Superior temporal gyrus (tissue), 1 donor: ENCODE results near the gene CELSR1.

Experiments used
- DNase-seq: peaks from one replicate; pipeline ENCODE4 v3.0.0-alpha.2; 2016; ENCODE audit errors: extremely low spot score

Gene CELSR1

GRCh38 chr22:46458525-46458924 lies 78.9 kb downstream of the CELSR1 start:
- DNase-seq: no peak

- DNase-seq: no peak
Observed at GRCh38 chr22:46457502-46458488, 79.6 kb downstream of the CELSR1 start.

GRCh38 chr22:46456818-46457163 lies 80.6 kb downstream of the CELSR1 start:
- no peak for DNase-seq

GRCh38 chr22:46455446-46455845 lies 82.0 kb downstream of the CELSR1 start:
- DNase-seq: no peak

GRCh38 chr22:46454504-46455269 lies 82.7 kb downstream of the CELSR1 start:
- no peak for DNase-seq

- no peak for DNase-seq
Observed at GRCh38 chr22:46453829-46454503, 83.5 kb downstream of the CELSR1 start.

DNA sequence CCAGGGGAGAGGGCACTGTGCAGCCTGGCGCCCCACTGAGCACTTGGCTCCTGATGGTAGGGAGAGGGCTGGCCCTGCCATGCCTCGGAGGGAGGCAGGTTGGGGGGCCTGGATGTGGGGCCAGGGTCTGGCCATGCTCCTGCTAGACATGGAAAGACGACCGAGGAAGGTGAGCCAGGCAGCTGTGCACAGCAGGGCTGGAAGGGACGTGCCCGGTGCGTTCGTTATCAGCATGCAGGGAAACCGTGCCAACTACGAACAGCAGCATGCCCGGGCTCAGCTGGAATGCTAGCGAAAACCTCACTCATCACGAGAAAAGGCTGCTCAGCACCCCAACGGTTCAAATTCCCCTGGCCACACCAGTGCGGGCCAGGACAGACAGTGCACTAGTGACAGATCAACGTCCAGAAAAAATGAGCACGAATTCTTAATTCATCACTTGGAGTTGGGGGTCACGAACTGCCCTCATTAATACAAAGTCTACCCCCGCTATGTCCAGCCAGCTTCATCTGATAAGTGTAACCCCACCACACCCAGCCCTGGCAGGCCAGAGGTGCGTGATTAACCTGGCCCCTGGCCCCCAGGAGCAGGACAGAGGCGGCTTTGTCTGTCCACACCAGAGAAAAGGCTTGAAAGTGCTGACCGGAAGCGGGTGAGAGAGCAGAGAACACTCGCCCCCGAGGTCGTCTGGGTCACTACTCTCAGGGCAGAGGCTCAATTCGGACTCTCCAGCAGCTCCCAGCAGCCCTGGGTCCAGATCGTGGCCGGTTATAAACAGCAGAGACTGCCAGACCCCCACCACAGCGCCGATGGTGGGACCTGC lies 84.2 kb downstream of the CELSR1 start:
- no peak for DNase-seq

DNA sequence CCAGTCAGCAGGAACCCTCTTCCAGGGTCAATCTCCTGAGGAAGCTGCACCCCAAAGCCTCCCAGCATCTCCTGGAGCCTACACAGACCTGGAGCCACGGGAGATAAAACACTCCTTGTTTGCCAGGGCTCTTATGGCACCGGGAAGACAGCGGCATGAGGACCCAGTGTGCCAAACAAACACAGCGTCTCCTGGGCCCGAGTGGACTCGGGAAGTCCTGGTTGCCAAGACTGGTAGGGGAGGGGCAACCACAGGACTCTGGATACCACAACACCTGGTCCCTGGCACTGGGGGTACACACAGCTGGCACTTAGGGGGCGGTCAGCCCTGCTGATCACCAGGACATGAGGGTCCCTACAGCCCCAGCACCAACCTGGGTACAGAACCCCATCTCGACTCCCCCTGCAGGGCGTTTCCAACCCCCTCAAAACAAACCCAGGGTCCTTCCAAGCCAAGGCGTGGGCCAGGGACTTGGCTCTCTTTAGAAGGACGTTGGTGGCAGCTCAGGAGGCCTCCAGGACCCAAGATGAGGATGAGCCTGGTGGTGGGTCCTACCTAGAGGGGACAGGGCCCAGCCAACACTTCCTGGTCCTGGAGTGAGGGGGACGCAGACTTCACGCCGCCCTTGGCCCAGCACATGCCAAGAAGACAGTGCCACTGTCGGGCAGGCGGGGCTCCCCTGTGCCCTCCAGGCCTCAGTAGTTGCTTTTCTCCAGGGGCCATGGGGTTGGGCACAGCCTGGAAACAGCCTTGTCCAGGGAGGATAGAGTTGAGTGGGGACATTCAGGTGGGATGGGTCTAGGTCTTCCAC lies 85.0 kb downstream of the CELSR1 start:
- no peak for DNase-seq

DNA sequence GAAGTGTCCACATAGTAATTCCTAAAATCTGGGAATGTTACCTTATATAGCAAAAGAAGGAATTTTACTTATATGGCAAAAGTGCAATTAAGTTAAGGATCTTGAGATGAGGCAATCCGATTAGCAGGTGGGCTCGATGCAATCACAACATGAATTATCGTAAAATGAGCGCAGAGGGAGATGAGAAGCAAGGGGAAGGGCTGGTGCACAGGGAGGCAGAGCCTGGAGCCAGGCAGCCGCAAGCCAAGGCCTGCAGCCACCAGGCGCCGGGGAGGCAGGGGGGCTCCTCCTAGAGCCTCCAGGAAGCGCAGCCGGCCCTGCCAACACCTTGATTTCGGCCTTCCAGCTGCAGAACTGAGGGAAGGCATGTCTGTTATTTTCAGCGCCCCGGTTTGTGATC lies 85.7 kb downstream of the CELSR1 start:
- no peak for DNase-seq

GRCh38 chr22:46450931-46451561 lies 86.4 kb downstream of the CELSR1 start:
- DNase-seq: no peak

- no peak for DNase-seq
Observed at GRCh38 chr22:46449974-46450745, 87.3 kb downstream of the CELSR1 start.

GRCh38 chr22:46449116-46449691 lies 88.2 kb downstream of the CELSR1 start:
- no peak for DNase-seq

DNA sequence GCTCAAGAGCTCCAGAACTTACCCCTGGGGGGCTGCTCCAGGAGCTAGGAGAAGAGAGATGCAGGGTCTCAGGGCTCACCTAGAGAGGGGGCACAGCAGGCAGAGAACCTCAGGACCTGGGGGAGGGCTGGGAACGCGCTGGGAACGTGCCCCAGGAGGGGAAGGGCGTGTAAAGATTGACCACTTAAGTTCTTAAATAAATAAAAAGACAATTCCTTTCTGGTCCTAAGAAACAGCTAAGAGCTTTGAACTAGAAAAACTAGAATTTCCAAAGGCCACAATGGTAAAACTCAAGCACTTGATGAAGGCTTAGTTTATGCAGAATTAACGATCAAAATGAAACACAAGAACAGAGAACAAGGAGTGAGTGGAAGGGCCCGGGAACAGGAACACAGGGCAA lies 89.1 kb downstream of the CELSR1 start:
- no peak for DNase-seq

GRCh38 chr22:46447906-46448305 lies 89.5 kb downstream of the CELSR1 start:
- no peak for DNase-seq

- DNase-seq: no peak
Observed at GRCh38 chr22:46446799-46447198, 90.6 kb downstream of the CELSR1 start.

DNA sequence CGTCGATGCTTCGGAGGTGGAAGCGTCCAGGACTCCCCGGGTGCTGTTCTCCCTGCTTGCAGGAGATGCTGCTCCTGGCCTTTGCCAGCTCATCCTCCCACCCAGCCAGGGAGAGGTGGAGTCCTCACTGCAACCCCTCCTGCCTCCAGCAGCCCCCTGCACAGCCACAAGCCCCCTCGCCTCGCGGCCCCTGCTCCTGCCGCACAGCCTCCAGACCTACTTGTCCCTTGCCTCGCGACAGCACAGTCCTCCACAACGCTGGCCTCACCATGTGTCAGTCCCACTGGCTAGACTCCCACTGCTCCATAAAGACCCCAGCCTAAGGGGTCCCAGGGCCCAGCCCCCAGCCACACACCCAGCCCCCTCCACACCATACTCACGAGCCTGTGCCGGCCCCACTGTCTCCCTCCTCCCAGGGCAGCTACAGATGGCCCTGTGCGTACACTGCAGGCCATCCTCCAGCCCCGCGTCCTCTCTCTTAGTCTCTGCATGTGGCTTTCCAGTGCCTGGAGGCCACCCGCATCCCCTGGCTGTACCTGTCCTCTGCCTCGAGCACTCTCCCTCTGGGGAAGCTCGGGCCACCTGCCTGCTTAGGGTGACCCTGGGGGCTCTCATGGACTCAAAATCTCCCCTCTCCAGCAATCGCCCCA lies 91.5 kb downstream of the CELSR1 start:
- no peak for DNase-seq

DNA sequence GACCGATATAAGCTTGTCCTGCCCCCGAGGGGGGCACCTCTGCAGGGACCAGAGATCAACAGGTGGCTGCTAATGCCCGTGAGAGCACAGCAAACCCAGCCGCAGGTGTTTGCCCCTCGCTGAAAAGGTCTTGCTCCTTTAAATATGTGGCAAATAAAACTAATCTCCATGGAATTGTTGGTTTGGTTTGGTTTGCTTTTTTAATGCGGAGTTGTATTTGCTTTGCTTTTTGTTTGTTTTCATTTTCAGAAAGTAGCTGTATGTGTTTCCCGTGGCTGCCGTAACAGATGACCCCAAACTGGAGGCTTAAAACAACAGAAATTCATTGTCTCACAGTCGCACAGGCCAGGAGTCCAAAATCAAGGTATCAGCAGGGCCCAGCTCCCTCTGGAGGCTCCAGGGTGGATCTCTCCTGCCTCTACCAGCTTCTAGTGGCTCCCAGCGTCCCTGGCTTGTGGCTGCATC lies 93.0 kb downstream of the CELSR1 start:
- DNase-seq: no peak

GRCh38 chr22:46443850-46444389 lies 93.5 kb downstream of the CELSR1 start:
- no peak for DNase-seq
